Measurements from ENCODE around the gene PTRH2. TPM values are rescaled to one million over a fixed set of nuclear protein-coding genes. Genes with fewer than 3 reads are reported as not detected.

Gene PTRH2
- total RNA-seq, 1 donor, result 8.0 TPM

DNA sequence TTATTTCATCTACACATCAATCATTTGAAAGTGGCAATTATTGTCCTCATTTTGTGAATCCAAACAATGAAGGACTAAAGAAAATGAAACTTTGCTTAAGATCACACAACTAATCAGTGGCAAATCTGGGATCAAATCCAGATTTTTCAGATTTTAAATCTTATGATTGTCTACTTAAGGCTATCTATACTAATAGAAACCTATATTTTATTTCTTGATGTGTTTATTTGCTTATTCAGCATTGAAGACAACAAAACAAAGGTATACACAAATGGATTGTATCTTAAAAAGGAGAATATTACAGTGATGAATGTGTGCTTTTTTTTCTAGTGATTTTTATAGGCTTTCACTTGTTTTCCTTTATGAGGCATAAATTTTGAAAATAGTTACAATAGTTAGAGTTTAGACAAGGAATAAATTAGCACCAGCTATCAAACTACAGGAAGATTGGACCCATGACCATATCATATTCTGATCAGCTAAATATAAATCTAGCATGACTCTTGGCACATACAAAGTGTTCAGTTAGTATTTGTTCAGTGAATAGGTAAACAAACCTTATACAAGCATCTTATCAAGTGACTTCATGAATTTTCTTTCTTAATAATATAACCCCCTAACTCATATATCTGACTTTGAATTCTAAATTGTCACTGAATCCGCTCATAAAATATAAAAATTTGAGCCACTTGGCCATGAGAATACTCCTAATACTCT lies 20.7 kb upstream of the PTRH2 start:
- peaks cover 4% of the 10 kb centered on the region for H3K4me1 ChIP-seq (ENCODE audit: insufficient read depth, low read length)
- no peak overlapping the region for H3K4me3 ChIP-seq (ENCODE audit: insufficient read depth, low read length)
- peaks cover 66% of the 10 kb centered on the region for H3K79me2 ChIP-seq (ENCODE audit: insufficient read depth, low read length)
- no peaks in the 10 kb centered on the region for H3K27me3 ChIP-seq (ENCODE audit: insufficient read depth, low read length)
- TF ChIP-seq CTCF (IDR thresholded peaks at IDR 0.05; ENCODE audit: extremely low read depth, low read depth, low read length), result no peak
- H3K27ac ChIP-seq (ENCODE audit: low read depth, low read length), result no peak overlapping the region
- no peaks in the 10 kb centered on the region for H3K36me3 ChIP-seq (ENCODE audit: insufficient read depth, low read length)
- H3K4me2 ChIP-seq (ENCODE audit: insufficient read depth, low read length), result no peak overlapping the region
- no peak overlapping the region for H2AFZ ChIP-seq (ENCODE audit: low read length)
- no peaks in the 10 kb centered on the region for H3K9me3 ChIP-seq (ENCODE audit: low read depth, low read length)
- DNase-seq (ENCODE audit: insufficient read length, low spot score, missing footprints), result no peak
- peaks cover 4% of the 10 kb centered on the region for H4K20me1 ChIP-seq (ENCODE audit: insufficient read depth, low read length)

GRCh38 chr17:59725691-59726090 lies 18.5 kb upstream of the PTRH2 start:
- Histone ChIP-seq H3K79me2 (ENCODE audit: insufficient read depth, low read length) (peaks cover 78% of the 10 kb centered on the region), H3K4me3 (ENCODE audit: insufficient read depth, low read length) (no peak overlapping the region), H4K20me1 (ENCODE audit: insufficient read depth, low read length) (peaks cover 4% of the 10 kb centered on the region), H3K27ac (ENCODE audit: low read depth, low read length) (peak overlapping the region; percentile 4), H3K4me2 (ENCODE audit: insufficient read depth, low read length) (no peak overlapping the region), H3K36me3 (ENCODE audit: insufficient read depth, low read length) (no peaks in the 10 kb centered on the region), H3K27me3 (ENCODE audit: insufficient read depth, low read length) (no peaks in the 10 kb centered on the region), H3K9me3 (ENCODE audit: low read depth, low read length) (no peaks in the 10 kb centered on the region), H3K4me1 (ENCODE audit: insufficient read depth, low read length) (peaks cover 4% of the 10 kb centered on the region), H2AFZ (ENCODE audit: low read length) (no peak overlapping the region)
- TF ChIP-seq CTCF (IDR thresholded peaks at IDR 0.05; ENCODE audit: extremely low read depth, low read depth, low read length), result no peak
- peak; percentile 35 for DNase-seq (ENCODE audit: insufficient read length, low spot score, missing footprints)

DNA sequence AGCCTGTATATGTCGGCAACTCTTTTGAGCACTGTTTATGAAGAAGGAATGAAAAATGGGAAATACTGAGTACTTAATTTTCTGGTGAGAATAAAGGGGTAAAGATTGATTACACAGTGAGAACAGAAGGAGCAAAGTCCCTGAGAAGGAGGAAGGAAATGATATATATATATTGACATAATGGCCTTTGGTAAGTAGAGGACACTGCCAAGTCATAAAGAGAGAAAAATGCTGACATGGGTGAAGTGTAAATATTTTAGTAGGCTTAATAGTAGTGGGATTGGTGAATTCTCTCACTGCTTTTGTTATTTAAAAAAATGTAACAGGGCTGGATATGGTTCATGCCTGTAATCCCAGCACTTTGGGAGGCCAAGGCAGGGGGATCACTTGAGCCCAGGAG lies 16.4 kb upstream of the PTRH2 start:
- DNase-seq (ENCODE audit: insufficient read length, low spot score, missing footprints), result no peak
- H3K4me1 ChIP-seq (ENCODE audit: insufficient read depth, low read length), result peaks cover 4% of the 10 kb centered on the region
- H3K4me2 ChIP-seq (ENCODE audit: insufficient read depth, low read length), result no peak overlapping the region
- no peak overlapping the region for H3K27ac ChIP-seq (ENCODE audit: low read depth, low read length)
- H4K20me1 ChIP-seq (ENCODE audit: insufficient read depth, low read length), result peaks cover 4% of the 10 kb centered on the region
- no peaks in the 10 kb centered on the region for H3K9me3 ChIP-seq (ENCODE audit: low read depth, low read length)
- H3K36me3 ChIP-seq (ENCODE audit: insufficient read depth, low read length), result no peaks in the 10 kb centered on the region
- H3K27me3 ChIP-seq (ENCODE audit: insufficient read depth, low read length), result no peaks in the 10 kb centered on the region
- H3K79me2 ChIP-seq (ENCODE audit: insufficient read depth, low read length), result peaks cover 81% of the 10 kb centered on the region
- no peak for TF ChIP-seq CTCF (IDR thresholded peaks at IDR 0.05; ENCODE audit: extremely low read depth, low read depth, low read length)
- H3K4me3 ChIP-seq (ENCODE audit: insufficient read depth, low read length), result no peak overlapping the region
- H2AFZ ChIP-seq (ENCODE audit: low read length), result no peak overlapping the region

DNA sequence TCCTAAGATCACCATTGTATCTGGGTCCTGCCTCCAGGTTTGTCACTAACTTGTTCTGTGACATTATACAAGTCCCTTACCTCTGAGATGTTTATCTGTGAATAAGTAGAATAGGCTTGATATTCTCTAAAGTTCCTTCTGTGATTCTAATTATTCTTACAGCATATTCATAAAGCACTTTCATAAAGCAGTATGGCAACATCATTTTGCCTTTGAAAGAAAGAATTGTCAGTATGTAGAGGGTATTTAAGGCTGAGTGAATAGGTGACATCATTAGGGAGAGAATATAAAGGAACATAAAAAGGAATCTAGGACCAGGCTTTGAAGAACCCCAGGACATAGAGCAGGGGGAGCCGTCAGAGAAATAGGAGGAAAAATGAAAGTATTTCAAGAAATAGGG lies 15.8 kb upstream of the PTRH2 start:
- no peak overlapping the region for H2AFZ ChIP-seq (ENCODE audit: low read length)
- no peak overlapping the region for H3K27ac ChIP-seq (ENCODE audit: low read depth, low read length)
- no peak overlapping the region for H3K4me3 ChIP-seq (ENCODE audit: insufficient read depth, low read length)
- peaks cover 81% of the 10 kb centered on the region for H3K79me2 ChIP-seq (ENCODE audit: insufficient read depth, low read length)
- H3K4me1 ChIP-seq (ENCODE audit: insufficient read depth, low read length), result peaks cover 4% of the 10 kb centered on the region
- TF ChIP-seq CTCF (IDR thresholded peaks at IDR 0.05; ENCODE audit: extremely low read depth, low read depth, low read length), result no peak
- no peaks in the 10 kb centered on the region for H3K9me3 ChIP-seq (ENCODE audit: low read depth, low read length)
- H4K20me1 ChIP-seq (ENCODE audit: insufficient read depth, low read length), result peaks cover 4% of the 10 kb centered on the region
- no peaks in the 10 kb centered on the region for H3K36me3 ChIP-seq (ENCODE audit: insufficient read depth, low read length)
- no peak overlapping the region for H3K4me2 ChIP-seq (ENCODE audit: insufficient read depth, low read length)
- DNase-seq (ENCODE audit: insufficient read length, low spot score, missing footprints), result no peak
- no peaks in the 10 kb centered on the region for H3K27me3 ChIP-seq (ENCODE audit: insufficient read depth, low read length)
